Activated CD8-positive, alpha-beta memory T cell treated with anti-CD3 and anti-CD28 coated beads, Interleukin-2, amount 50 U/mL, for 24 hours (primary cell): ENCODE data around the gene STON1.
"Not testable (repeated sequence)": the region's sequence is repeated elsewhere in the genome, so short reads cannot be mapped to it uniquely, and the experiment has no call there.

Experiments used
- DNase-seq: peaks from one replicate; pipeline ENCODE4 v3.0.0-alpha.2; 2020; ENCODE audit errors: extremely low read depth

Gene STON1, protein sequence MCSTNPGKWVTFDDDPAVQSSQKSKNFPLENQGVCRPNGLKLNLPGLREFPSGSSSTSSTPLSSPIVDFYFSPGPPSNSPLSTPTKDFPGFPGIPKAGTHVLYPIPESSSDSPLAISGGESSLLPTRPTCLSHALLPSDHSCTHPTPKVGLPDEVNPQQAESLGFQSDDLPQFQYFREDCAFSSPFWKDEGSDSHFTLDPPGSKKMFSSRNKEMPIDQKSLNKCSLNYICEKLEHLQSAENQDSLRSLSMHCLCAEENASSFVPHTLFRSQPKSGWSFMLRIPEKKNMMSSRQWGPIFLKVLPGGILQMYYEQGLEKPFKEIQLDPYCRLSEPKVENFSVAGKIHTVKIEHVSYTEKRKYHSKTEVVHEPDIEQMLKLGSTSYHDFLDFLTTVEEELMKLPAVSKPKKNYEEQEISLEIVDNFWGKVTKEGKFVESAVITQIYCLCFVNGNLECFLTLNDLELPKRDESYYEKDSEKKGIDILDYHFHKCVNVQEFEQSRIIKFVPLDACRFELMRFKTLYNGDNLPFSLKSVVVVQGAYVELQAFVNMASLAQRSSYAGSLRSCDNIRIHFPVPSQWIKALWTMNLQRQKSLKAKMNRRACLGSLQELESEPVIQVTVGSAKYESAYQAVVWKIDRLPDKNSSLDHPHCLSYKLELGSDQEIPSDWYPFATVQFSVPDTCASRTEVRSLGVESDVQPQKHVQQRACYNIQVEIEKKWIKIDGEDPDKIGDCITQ

DNA sequence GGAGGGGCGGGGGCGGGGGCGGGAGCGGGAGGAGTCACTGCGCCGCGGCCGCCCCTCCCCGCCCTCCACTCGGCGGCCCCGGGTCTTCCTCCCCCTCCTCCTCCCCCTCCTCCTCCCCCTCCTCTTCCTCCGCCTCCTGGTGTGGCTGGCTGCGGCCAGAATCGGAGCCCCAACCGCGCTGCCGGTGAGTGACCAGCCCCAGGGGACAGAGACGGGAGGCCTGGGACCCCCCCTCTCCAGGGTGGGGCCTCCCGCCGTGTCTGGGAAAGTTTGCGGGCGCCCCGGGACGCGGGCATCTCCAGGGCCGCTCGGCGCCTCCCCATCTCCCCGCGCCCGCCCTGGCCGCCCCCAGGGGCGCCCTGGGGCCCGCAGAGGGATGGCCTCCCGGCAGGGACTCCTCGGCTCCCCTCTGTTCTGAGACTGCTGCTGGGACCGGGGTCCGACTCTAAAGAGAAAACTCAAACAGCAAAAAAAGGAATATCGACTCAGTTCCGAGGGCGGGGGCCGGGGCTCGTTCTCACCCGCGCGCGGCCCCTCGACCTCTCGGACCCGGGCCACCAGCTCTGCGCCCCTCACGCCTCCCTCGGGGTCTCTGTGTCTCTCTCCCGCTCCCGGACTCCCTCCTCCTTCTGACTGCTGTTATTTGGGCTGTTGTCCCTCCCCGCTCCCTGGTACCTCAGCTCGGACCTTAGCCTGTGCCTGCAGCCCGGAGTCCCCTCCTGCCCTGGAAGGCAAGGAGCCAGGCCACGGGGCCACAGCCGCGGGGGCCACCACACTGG lies at the start of gene STON1:
STON1 (plus strand) TSS at position 122 of the 779 bp plus-strand sequence. CDS start 50,480 bp downstream, outside the sequence.
- DNase-seq: no peak

DNA sequence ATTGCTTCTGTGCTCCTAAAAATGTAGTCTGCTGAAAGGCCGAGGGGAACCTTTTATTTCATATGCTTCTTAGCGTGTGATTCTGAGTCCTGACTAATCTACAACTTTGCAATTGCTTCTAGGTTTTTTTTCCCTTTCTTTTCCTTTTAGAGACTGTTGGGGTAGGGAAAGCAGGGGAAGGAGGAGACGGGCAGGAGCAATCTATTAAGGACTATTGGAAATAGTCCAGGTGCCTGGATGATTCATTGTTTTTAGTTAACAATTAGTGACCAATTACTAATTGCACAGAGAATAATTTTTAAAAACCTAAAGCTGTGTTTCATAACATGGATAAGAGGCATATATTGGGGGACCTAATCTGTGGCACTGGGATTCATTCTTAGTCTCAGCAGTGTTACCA lies 49.4 kb upstream of the STON1 start:
- DNase-seq: no peak

DNA sequence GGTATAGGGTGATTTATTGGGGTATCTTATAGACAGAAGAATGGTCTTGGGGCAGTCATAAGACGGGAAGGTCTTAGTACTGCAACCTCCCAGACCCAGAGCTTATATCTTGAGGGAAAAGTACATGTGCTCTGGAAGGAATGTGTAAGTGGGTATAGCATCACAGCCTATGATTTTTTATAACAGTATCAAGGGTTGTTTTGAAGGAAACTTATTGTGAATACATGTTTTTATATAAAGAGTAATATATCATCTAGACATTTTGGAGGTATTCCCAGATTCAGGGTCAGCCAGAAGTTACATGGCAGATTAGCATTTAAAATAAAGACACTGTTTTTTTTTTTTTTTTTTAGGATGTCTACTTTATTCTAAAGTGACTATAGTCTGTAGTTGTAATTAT lies 47.6 kb upstream of the STON1 start:
- DNase-seq: no peak

DNA sequence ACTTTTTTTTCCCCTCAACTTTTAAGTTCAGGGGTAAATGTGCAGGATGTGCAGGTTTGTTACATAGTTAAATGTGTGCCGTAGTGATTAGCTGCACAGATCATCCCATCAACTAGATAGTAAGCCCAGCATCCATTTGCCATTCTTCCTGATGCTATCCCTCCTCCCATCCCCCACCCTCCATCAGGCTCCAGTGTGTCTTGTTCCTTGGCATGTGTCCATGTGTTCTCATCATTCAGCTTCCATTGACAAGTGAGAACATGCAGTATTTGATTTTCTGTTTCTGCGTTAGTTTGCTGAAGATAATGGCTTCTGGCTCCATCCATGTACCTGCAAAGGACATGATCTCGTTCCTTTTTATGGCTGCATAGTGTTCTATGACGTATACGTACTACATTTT lies 47.2 kb upstream of the STON1 start:
- DNase-seq: no peak

DNA sequence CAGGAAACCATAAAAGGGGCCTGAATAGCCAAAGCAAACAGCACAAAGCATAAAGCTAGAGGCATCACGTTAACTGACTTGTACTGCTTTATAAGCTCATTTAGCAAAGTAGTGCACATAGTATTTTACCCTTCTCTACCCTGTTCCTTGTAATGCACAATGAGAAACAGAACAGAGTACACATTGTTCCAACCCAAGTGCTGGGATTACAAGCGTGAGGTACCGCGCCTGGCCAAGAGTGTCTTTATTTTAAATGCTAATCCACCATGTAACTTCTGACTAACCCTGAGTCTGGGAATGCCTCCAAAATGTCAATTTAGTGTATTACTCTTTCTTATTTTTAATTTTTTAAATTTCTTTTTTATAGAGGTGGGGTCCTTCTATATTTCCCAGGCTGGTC lies 46.4 kb upstream of the STON1 start:
- DNase-seq: no peak

DNA sequence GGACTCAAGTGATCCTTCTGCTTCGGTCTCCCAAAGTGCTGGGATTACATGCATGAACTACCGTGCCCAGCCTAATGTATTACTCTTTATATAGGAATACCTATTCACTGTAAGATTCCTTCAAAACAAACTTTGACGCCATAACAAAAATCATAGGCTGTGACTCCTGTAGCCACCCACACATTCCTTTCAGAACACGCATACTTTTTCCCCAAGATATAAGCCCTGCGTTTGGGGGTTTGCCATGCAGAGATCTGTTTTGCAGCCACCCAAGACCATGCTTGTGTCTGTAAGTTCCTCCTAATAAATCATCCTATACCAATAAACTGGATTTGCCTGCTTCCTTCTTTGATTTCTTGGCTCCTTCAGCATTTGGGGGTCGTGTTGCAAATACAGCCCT lies 46.0 kb upstream of the STON1 start:
- no peak for DNase-seq

DNA sequence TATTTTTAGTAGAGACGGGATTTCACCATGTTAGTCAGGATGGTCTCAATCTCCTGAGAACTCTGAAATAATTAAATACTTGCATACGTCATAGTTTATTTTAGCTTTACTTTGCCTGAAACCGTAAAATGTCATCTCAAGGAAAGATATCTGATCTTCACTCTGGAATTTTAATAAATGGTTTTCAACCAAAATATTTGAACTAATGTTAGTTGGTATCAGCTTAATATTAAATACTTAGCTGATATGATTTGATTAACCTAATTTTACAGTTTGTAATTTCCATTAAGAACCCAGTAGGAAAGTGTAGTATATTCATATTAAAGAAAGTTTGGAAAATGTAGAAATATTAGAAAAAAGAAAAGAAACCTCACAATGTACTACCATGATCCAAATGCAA lies 41.4 kb upstream of the STON1 start:
- DNase-seq: no peak

DNA sequence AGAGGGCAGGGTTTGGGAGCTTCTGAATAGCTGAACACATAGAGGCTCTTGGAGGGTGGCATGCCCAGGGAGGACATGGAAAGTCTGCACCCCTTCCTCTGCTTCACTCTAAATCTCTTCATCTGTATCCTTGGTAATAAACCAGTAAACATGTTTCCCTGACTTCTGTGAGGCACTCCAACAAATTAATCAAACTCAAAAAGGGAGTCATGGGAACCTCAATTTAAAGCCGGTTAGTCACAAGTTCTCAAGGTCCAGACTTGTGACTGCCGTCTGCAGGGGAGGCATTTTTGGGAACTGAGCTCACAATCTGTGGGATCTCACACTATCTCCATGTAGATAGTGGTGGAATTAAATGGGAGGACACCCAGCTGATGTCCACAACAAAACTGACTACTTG lies 33.1 kb upstream of the STON1 start:
- DNase-seq: no peak

DNA sequence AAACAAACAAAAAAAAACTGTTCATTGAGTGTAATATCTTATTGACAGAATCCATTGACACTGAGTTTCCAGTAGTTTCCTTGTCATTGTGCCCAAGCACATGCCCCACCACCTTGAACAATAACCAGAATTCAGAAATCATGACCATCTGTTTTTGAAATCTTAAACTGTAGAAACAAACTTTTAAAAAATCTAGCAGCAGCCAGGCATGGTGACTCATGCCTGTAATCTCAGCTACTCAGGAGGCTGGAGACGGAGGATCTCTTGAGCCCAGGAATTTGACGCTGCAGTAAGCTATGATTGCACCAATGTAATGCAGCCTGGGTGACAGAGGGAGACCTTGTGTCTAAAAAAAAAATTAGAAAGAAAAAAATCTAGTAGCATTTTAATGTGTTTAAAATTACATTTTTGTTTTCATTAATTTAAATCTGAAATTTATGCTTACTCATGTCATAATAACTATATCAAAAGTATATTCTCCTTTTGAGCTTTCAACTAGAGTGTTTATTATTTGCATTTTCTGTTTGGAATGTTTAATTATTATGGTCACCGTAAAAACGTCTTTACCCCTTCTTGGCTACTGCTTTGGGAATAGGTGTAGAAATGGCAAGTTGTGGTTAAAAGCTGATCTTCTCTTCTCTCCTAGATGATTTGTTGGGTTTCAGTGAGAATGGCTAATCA lies 25.2 kb upstream of the STON1 start:
- no peak for DNase-seq

DNA sequence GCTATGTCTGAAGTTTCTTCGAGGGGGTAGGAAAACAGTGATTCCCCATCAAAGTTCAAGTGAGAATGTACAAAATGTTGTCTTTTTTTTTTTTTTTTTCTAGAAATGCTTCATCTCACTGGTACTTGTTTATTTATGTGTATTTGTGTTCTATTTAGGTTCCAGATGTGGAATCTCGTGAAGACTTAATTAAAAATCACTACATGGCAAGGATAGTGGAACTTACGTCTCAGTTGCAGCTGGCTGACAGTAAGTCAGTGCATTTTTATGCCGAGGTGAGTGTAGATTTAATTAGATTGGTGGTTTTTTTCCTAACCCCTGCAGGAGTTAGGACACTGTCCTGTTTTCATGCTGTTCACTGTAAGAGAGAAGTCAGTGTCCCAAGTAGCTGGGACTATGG lies 22.8 kb upstream of the STON1 start:
- DNase-seq: no peak

DNA sequence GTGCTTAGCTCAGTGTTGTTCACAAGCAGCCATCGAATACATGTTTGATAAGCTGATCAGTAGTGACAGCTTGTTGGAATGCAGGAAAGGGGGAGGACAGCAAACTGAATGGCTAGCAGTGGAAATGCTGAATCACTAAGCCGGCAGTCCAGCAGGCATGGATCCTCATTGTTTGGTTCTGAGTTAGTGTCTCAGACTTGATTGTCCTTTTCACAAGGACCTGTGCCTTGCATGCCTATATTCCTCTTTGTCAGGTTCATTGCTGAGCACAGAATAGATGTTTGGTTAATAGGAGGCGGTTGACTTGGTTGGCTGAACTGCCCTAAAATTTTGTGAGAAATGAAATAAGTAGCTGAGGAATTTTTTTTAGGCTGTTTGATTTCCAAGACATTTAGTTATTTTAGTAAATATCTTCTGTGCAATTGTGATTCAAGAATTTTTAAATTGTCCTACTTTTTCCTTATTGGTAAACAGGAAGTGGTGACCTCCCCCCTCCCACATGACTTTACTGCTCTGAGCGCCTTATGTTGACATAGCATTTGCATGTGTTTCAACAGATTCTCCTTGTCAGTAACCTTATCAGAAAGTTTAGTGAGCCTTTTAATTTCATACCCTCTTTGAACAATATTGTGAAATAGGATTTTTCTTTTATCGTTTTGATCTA lies 21.4 kb upstream of the STON1 start:
- DNase-seq: no peak

DNA sequence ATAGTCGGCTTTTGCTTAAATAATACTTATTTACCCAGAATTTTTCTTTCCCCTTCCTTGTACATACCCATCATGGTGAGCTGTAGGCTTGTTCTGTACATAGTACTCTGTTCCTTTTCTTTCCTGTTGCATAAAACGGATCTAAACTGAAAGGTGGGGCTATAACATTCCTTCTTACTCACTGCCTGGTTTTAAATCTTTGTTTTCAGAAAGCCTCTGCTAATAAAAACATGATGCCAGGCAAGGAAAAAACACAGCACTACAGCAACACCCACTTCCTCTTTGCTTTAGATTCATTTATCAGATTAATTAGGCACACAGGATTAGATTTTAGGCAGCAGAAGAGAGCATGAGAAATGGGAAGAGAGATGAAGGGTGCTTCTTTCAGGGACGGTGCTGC lies 19.6 kb upstream of the STON1 start:
- no peak for DNase-seq

DNA sequence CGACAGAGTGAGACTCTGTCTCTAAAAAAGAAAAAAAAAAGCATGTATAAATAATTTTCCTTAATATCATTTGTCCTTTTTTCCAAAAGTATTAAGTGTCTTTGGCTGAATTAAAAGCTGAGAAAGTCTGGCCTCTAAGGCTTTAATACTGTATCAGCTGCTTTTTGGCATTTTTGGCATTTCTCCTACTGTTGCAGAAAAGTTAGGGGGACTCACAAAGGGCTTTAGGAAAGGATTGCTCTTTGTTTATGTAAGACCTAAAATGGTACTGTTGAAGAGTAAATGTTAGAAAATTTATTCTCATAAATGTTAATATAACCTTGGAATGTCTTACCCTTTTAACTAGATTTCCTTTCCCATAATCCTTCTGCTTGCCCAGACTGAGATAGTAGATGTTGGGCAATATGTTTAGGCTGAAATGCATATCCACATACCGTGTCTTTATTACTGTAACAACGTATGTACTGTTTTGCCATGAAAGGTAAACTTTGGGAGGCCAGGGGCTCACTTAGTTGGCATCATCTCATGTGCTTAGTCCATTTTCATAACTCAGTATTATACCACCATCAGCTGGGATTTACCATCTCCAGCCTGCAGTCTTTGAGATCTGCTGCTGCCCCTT lies 18.0 kb upstream of the STON1 start:
- DNase-seq: no peak

DNA sequence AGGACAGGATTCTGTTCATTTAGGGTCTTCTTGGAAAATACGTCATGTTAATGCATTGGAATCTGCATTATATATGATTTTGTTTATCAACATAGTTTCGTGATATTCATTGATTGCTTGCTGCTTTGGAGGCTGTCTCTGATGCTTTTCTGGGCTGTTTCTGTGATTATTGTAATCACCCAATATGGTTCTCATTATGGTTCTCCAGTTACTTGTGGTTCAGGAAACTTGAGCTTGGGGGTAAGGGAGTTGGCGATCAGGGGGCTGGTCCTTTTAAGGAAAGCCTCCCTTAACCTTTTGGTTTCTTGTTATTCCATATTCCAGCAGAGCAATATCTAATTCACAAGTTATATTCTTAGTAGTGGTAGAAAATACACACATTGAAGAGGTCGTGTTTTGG lies 17.4 kb upstream of the STON1 start:
- no peak for DNase-seq

DNA sequence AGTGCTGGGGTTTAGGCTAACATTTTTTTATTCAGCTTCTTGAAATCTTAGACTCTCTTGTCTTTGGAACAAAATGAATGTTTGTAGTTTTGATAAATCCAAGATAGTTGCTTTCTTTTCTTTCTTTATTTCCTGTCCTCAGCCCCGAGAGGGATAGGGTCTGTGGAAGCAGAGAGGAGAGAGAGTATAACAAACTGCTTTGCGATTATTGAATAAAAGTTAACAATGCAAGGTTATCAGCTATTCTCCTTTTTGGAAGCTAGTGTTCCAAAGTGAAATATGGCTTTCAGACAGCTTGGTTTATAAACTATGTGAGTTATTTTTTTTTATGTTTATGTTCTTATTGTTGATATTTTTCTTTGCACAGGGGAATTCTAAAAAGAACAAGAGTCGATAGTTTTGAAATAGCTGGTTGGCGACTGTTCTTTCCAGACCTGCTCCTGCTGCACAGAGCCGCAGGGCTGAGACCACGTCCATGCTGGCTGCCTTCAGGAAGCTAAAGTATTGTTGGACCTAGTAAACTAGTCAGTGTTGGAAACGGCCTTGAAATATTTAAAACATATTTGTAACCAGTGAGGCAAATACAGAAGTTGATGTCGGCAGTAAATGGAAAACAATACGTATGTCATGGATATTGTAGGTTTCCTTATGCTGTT lies 15.5 kb upstream of the STON1 start:
- no peak for DNase-seq

DNA sequence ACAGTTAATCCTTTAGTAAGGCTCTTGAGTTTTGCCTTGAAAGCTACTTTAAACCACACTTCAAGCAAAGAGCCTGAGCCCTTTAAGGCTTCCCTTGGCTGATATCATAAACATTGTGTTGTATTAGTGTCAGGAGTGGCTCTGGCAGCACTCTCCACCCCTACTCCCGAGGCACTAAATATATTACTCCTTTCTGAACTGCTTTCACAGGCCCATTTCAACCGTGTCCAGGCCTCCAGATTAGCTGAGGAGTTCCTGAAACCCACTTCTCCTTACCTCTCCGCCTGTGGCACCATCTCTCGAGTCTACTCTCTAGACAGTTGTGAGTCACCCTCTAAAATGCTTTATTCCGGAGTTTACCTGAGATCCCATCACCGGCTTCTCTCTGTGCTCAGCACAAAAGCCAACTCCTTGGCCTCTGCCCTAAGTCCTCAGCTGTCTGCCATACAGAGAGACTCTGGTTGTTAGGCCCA lies 14.4 kb upstream of the STON1 start:
- no peak for DNase-seq

DNA sequence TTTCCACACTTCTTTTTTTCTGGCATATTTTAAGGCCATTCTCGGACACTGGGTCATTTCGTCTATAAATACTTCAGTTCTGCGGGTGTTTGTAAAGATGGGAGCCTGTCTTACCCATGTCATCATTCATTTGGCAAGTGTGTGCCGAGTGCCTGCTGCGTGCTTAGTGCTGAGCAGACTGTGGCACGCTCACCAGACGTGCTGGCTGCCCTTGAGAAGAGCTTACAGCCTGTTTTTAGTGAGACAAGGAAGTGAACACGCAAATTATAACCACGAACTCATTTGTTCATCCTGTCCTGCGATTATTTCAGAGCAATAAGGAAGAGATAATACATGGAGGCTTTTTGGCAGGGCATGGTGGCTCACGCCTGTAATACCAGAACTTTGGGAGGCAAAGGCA lies 10.4 kb upstream of the STON1 start:
- no peak for DNase-seq

DNA sequence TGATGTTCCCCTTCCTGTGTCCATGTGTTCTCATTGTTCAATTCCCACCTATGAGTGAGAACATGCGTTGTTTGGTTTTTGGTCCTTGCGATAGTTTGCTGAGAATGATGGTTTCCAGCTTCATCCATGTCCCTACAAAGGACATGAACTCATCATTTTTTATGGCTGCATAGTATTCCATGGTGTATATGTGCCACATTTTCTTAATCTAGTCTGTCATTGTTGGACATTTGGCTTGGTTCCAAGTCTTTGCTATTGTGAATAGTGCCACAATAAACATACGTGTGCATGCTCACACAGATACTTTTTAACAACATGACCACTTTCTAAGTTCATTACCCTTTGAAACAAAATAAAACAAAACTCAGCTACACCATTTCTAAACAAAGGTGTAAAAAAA lies 5.2 kb upstream of the STON1 start:
- not testable (repeated sequence) for DNase-seq

DNA sequence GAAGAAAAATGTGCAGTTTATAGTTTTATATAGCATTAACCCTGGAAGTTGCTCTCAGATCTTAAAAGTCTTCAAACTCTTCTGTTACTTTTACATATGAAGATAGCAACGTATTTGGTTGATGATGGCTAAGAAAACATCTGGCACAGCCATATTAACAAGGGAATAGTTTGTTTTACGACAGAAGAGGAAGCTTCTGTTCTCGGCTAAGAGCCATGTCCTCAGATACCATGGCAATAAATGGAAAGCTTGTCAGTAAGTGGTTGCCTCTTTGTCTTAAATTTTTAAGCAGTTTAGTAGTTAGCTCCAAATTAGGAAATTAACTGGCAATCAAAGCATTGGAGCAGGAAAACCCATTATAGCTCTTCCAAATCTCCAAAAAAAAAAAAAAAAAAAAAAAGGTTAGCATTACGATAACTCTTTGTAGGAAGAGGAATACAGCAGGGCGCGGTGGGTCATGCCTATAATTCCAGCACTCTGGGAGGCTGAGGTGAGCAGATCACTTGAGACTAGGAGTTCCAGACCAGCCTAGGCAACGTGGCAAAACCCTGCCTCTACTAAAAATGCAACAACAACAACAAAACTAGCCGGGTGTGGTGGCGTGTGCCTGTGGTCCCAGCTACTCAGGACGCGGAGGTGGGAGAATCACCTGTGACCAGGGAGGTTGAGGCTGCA lies 4.5 kb upstream of the STON1 start:
- DNase-seq: no peak
